Activated CD8-positive, alpha-beta memory T cell treated with anti-CD3 and anti-CD28 coated beads for 24 hours (primary cell): ENCODE results near the gene AVP.
A peak's percentile ranks its signal among the peaks of the same experiment; 100 is the strongest.

Experiments
- DNase-seq: peaks from one replicate; pipeline ENCODE4 v3.0.0-alpha.2; 2020

AVP gene

GRCh38 chr20:3109350-3110302, 25.1 kb upstream of the AVP start:
- DNase-seq, result no peak

GRCh38 chr20:3107464-3108025, 23.0 kb upstream of the AVP start:
- no peak for DNase-seq

- no peak for DNase-seq
These were observed 22.3 kb upstream of the AVP start for GRCh38 chr20:3106658-3107463.

- DNase-seq, result no peak
These were observed 21.7 kb upstream of the AVP start for GRCh38 chr20:3106185-3106584.

DNA sequence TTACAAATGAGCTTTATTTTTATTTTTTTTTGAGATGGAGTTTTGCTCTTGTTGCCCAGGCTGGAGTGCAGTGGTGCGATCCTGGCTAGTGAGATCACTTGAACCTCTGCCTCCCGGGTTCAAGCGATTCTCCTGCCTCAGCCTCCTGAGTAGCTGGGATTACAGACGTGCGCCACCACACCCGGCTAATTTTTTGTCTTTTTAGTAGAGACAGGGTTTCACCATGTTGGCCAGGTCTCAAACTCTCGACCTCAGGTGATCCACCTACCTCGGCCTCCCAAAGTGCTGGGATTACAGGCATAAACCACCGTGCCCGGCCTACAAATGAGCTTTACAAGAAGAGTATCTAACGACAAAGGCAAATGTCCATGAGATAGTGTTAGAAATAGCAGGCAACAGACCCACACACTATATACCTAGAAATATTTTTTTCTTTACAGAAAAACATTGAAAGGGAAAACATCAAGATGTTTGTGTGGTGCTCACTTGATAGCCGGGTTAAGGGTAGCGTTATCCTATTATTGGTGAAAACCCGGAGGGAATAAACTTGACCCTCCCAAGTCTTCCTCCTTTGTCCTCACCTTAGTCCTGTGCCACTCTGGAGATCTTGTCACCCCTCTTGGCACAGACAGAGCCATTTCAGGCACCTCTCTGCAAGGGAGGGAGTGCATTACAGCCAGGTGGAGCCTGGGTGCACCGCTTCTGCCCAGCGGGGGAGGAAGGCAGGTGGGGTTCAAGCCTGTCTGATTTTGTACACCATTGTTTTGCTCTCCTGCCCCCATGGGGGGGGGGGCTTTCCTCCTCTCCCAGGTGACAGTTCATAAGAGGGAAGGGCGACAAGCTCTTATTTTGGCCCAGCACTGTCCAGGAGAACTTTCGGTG, 21.0 kb upstream of the AVP start:
- DNase-seq, result no peak

GRCh38 chr20:3103369-3104032, 19.0 kb upstream of the AVP start:
- no peak for DNase-seq

DNA sequence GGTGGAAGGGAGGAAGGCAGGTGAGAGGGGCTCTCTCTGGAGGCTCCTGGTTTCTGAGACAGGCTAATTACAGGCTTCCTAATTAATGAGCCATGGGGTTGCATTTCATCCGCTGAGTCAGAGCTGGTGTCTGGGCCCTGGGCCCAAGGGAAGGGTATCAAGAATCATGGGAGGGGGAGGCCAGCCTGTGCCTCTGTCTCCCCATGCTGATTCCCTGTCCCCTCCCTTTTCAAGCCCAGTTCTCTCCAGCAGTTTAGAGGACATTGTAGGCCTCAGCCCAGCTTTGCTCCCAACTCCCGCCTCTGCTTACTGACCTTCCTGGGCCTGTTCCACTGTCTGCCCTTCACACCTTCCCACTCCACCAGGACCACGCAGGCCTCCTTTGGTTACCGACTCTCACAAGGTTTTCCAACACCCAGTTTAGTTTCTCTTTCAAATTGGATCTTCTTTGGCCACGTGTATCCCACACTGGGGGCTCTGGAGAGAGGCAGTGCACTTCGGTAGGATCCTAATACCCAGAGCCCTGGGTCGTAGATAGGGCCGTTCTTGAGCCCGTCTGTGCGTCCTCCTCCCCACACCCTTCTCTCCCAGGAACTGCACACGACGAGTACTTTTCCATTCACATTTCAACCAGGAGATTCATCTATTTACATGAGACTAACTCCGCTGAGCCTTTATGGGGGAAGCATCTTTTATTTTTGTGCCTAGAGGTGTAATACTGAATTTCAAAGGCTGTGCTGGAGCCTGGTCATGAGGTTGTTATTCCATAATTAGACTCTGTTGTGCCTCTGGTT, 18.2 kb upstream of the AVP start:
- no peak for DNase-seq

DNA sequence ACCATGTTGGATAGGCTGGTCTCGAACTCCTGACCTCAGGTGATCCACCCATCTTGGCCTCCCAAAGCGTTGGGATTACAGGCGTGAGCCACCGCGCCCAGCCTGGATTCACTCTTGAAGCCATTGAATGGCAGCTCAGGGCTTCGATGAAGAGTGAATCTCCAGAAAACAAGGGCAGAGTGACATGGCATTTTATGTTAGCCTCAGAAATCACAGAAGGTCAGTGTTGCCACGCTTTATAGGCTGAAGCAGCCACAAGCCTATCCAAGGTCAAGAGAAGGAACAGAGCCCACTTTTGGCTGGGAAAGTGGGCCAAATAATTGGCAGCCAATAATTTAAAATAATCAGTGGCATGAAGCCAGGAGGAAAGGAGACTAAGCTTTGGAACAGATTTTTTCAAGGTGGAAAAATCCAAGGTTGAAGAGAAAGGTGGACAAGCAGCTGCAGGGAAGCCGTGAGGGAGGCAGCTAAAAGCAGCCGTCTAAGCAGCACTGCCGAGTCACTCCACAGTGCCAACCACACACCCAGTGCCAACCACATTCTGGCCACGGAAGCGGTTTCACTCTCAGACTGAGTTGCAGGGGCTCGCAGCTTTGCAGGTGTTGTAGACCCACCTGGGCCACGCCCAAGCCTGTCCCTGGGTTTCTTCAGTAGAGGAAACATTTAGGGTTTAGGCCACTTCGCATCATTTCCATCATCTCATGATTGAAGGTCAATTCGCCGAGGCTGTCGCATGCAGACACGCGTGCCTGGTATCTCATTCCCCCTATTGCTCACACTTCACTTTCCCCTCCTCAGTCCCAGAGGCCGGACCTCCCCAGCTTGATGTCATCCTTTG, 17.4 kb upstream of the AVP start:
- peak; percentile 77 for DNase-seq

DNA sequence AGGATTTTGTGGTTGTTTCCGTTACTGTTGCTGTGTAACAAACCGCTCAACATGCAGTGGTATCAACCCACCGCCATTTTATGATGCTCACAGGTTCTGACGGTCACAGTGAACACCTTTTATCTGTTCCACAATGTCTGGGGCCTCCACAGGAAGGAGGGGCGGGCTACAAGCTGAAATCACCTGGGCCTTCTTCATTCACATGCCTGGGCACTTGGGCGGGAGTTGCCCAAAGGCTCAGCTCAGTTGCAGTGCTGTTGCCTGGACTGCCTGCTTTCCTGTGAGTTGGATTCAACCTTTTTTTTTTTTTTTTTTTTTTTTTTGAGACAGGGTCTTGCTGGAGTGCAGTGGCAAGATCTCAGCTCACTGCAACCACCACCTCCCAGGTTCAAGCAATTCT, 16.7 kb upstream of the AVP start:
- DNase-seq, result no peak

DNA sequence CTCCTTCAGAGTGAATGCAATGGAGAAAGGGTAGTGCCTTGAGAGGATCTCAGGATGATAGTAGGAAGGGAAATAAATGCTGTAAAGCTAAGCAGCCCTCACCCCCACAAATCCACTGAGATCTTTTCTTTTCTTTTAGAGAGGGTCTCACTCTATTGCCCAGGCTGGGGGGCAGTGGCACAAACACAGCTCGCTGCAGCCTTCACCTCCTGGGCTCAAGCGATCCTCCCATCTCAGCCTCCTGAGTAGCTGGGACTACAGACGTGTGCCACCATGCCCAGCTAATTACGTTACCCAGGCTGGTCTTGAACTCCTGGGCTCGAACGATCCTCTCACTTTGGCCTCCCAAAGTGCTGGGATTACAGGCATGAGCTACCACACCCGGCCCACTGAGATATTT, 16.0 kb upstream of the AVP start:
- DNase-seq, result no peak

- DNase-seq, result no peak
These were observed 10.5 kb upstream of the AVP start for GRCh38 chr20:3094848-3095629.

- DNase-seq, result no peak
These were observed 9.4 kb upstream of the AVP start for GRCh38 chr20:3093861-3094361.

DNA sequence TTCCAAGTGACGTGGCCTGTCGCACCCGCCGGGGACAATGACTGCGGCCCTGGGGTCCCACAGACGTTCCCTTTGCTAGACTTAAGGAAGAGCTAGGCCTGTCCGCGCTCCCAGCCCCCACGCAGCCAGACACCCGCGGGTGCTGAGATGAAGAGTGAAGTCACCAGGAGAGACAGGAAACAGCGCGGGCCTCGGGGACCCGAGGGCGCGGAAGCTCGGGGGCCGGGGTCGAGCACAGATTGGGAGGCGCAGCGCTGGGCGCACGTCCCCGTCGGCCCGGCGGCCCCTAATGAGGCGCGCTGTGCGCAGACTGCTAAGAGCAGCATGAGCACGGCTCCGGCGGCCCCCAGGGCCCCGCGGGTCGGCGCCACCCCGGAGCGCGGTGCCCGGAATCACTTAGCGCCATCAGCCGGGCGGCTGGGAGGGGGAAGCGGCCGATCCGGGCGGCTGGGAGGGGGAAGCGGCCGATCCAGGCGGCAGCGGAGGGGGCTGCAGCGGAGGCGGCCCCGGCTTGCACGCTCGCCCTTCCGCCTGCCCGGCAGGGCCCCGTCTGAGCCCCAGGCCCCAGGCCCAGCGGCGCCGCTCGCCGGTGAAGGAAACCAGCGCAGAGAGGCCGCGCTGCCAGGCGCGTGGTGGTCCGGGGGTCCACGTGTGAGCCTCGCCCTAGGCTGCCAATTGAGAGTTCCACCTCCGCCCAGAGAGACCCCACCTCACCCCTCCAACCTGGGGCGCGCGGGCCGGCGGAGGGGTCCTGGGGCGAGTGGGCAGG, 8.3 kb upstream of the AVP start:
- DNase-seq, result peak; percentile 81

- DNase-seq, result no peak
These were observed 6.0 kb upstream of the AVP start for GRCh38 chr20:3090565-3090964.

DNA sequence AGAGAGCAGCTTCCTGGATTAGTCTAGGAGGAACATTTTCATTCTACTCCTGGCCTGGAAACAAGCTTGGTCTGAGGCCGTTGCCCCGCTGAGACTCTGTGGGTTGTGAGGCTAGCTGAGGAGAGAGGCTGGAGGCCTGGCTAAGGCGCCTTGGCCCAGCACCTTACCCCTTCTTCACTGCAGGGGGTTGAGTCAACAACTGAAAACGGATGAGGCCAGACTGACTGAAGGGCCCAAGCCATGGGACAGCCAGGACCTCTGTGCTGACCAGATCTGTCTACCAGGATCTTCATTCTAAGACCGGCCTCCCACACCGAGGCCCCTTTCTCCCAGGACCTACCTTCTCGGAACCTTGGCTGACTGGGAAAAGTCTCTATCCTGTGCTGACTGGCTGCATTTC, 3.5 kb upstream of the AVP start:
- no peak for DNase-seq

DNA sequence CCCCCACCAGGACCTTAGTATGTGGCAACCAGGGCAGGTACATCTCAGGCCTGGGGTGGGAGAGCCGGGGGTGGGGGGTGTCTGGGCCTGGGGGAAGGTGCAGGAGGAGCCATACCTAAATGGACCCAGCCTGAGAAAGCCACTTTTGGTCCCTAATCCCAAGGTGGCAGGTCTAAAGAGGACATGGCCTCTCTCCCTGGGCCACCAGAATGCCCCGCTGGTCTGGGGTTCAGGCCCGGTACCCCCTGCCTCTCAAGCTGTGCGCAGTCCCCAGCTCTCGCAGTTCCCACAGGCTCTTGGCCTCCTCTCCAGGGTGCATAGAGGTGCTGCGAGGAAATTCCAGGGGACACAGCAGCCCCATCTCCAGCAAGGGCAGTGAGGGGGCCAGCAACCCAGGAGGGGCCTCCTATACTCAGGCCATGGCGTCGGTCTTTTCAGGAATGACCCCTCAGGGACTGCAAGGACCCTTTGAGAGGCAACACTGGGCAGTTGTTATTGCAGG, 1.1 kb upstream of the AVP start:
- no peak for DNase-seq

GRCh38 chr20:3084986-3085360, 449 bp upstream of the AVP start:
- no peak for DNase-seq
